Glomerular visceral epithelial cell (primary cell): Measurements from ENCODE around the gene GPR15LG.

Experiments
- DNase-seq: peaks from one replicate; pipeline ENCODE4 v3.0.0-alpha.2; 2016; ENCODE audit errors: extremely low spot score

GPR15LG gene

DNA sequence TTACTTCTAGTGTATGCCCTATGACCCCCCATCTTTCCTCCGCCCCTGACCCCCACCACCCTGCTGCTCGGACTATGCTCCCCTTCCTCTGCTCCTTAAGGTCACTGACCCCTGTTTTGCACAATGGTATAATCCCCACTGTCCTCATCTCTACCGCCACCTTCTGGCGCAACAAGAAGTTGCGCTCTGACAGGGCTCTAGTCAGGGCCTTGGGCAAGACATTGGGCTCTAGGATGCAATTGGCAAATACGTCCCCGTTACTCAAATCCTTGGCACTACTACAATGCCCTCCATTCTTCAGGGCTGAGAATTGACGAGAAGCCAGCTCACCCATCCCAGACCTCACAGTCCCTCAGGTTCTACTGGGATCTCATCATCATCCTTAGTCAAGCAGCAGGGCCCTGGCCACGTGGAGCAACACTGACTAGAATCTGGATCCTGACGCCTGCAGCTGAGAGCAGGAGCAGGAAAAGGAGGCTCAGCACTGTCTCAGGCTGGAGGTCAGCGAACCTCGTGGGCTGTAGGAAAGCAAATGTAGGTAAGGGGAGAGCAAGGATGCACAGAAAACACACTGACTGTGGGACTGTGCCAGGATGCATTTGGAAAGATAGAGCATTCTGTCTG lies 41.1 kb downstream of the GPR15LG start:
- no peak for DNase-seq

GRCh38 chr10:84216834-84217233 lies 43.2 kb downstream of the GPR15LG start:
- DNase-seq, result no peak

GRCh38 chr10:84217746-84218145 lies 44.1 kb downstream of the GPR15LG start:
- no peak for DNase-seq

DNA sequence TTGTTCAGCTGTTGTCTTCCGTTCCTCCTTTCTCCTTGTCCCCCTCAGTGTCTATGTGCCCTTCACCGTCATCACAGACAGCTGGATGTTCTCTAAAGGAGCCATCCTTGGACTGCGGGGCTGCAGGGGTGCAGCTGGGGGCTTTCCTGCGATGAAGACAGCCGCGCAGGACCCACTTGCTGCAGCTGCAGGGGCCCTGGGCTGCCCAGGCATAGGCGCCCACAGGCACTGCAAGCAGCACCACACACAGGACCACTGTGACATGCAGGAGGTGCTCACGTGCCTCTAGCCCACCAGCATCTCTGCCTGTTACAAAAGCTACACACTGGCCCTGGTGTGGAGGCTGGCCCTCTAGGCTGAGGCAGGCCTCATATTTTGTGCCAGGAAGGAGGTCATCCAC lies 48.3 kb downstream of the GPR15LG start:
- no peak for DNase-seq

- no peak for DNase-seq
These were observed 50.9 kb downstream of the GPR15LG start for GRCh38 chr10:84224411-84225028.

GRCh38 chr10:84225427-84226173 lies 52.0 kb downstream of the GPR15LG start, which contains the start of gene LRIT2:
Gene LRIT2 (minus strand): TSS chr10:84225544. CDS start chr10:84225520, 24 bp downstream.
- no peak for DNase-seq

- DNase-seq, result no peak
These were observed 53.0 kb downstream of the GPR15LG start for GRCh38 chr10:84226616-84227015.

DNA sequence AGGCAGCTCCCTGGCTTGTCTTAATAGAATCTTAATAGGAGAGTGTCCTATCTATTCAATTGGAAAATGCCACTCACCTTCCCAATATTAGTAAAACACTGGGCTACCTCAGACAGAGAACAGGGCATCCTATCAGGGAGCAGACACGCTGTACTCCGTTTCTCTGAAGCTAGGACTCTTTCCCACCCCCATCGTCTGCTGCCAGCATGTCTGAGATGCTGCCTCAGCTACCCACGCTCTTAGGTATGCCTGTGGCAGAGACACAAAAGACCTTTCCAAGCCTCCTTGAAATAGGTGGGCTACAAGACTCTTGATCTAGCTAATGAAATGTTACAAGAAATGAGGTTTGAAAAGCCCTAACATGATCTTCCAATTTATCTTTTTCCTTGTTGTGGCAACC lies 54.2 kb downstream of the GPR15LG start:
- DNase-seq, result no peak

GRCh38 chr10:84230359-84230758 lies 56.8 kb downstream of the GPR15LG start:
- no peak for DNase-seq

GRCh38 chr10:84232376-84232775 lies 58.8 kb downstream of the GPR15LG start:
- no peak for DNase-seq

- no peak for DNase-seq
These were observed 60.3 kb downstream of the GPR15LG start for GRCh38 chr10:84233940-84234339.

- no peak for DNase-seq
These were observed 60.9 kb downstream of the GPR15LG start for GRCh38 chr10:84234479-84234878.
